Endodermal cell (in vitro differentiated cells): ENCODE measurements around the gene ELMO1. TPM values are rescaled to one million over a fixed set of nuclear protein-coding genes. Genes with fewer than 3 reads are reported as not detected.

ENCODE experiments used
- DNase-seq: peaks from one replicate; pipeline ENCODE4 v3.0.0-alpha.2; 2017
- H3K27ac ChIP-seq: 2 replicates; pipeline ENCODE4 v1.5.1; 2013; ENCODE audit warnings: mild to moderate bottlenecking, low read depth, low read length, moderate library complexity
- H3K27me3 ChIP-seq: 2 replicates; pipeline ENCODE4 v1.6.1; 2013; ENCODE audit warnings: mild to moderate bottlenecking, low read length, moderate library complexity; ENCODE audit not compliant: insufficient read depth, control insufficient read depth, poor library complexity, severe bottlenecking
- H3K36me3 ChIP-seq: 2 replicates; pipeline ENCODE4 v1.7.0; 2013; ENCODE audit warnings: mild to moderate bottlenecking, low read length, moderate library complexity; ENCODE audit not compliant: control insufficient read depth, insufficient read depth
- H3K4me1 ChIP-seq: one replicate; pipeline ENCODE4 v1.7.0; 2013; ENCODE audit warnings: low read length; ENCODE audit not compliant: control insufficient read depth, insufficient read depth
- H3K4me3 ChIP-seq: 2 replicates; pipeline ENCODE4 v1.5.1; 2013; ENCODE audit warnings: mild to moderate bottlenecking, low read length, moderate library complexity
- H3K9ac ChIP-seq: 2 replicates; pipeline ENCODE4 v1.6.1; 2013; ENCODE audit warnings: mild to moderate bottlenecking, low read length, moderate library complexity; ENCODE audit not compliant: poor library complexity, severe bottlenecking; ENCODE audit errors: extremely low read depth
- H3K9me3 ChIP-seq: 2 replicates; pipeline ENCODE4 v1.6.1; 2013; ENCODE audit warnings: mild to moderate bottlenecking, low read length, moderate library complexity; ENCODE audit not compliant: control insufficient read depth
- H3K27ac Mint-ChIP-seq: 2 replicates; pipeline ENCODE4 v1.8.0; 2020; ENCODE audit warnings: mixed read lengths
- H3K27me3 Mint-ChIP-seq: 2 replicates; pipeline ENCODE4 v1.8.0; 2021; ENCODE audit warnings: mild to moderate bottlenecking, mixed read lengths; ENCODE audit not compliant: insufficient read depth
- H3K36me3 Mint-ChIP-seq: 2 replicates; pipeline ENCODE4 v1.8.0; 2020; ENCODE audit warnings: low read depth, mixed read lengths
- H3K4me1 Mint-ChIP-seq: 2 replicates; pipeline ENCODE4 v1.8.0; 2020; ENCODE audit warnings: mixed read lengths
- H3K4me3 Mint-ChIP-seq: 2 replicates; pipeline ENCODE4 v1.8.0; 2020; ENCODE audit warnings: mild to moderate bottlenecking, moderate library complexity, mixed read lengths
- H3K9me3 Mint-ChIP-seq: 2 replicates; pipeline ENCODE4 v1.8.0; 2020; ENCODE audit warnings: mild to moderate bottlenecking, mixed read lengths
- CTCF ChIP-seq: fragments of 200-600 bp; sonication (generic); conservative IDR thresholded peaks from 2 replicates; pipeline ENCODE4 v1.5.0; 2021; ENCODE audit warnings: antibody characterized with exemption, mild to moderate bottlenecking
- WGBS, 2 experiments: methylation state at CpG; one replicate each; pipeline versions ENCODE4 v1.1.5 to v1.1.7; 2013; ENCODE audit warnings: missing lambda C conversion rate in 2 of 2, mixed read lengths in 1 of 2; ENCODE audit not compliant: insufficient coverage in 1 of 2, insufficient read length in 1 of 2; 5-methylcytosine and 5-hydroxymethylcytosine counted together
- total RNA-seq, 2 donors: library from RNA; stranded (reverse); fragmentation: NEBNext Ultra II Directional in 1 of 2; extraction: Animal tissue kit (Norgen Biotek cat#: 25700) in 1 of 2; gene quantifications; 2 replicates in 1 of 2; 3 replicates in 1 of 2; pipeline ENCODE4 v1.2.1, GENCODE V29; 2021

Gene ELMO1
- total RNA-seq, 2 donors from 2014 or later: 120 to 131 TPM

- Mint-ChIP-seq H3K4me1 (peaks cover 51% of the 10 kb centered on the region), H3K36me3 (peaks cover 23% of the 10 kb centered on the region), H3K27ac (no peak overlapping the region), H3K4me3 (peak overlapping the region; percentile 91), H3K9me3 (no peaks in the 10 kb centered on the region), H3K27me3 (peaks cover 3% of the 10 kb centered on the region)
- TF ChIP-seq CTCF: no peak
- Histone ChIP-seq H3K4me1 (peaks cover 15% of the 10 kb centered on the region), H3K4me3 (peak overlapping the region; percentile 89), H3K9ac (no peak overlapping the region), H3K9me3 (no peaks in the 10 kb centered on the region), H3K36me3 (peaks cover 27% of the 10 kb centered on the region), H3K27ac (no peak overlapping the region), H3K27me3 (no peaks in the 10 kb centered on the region)
- 89 to 93% methylated on average over 3 of the region's 3 CpGs for WGBS, 2 experiments
- DNase-seq: no peak
Measured at GRCh38 chr7:37446371-37446770, 2.3 kb downstream of the ELMO1 start.

- Mint-ChIP-seq H3K36me3 (peaks cover 23% of the 10 kb centered on the region), H3K4me1 (peaks cover 57% of the 10 kb centered on the region), H3K27me3 (peaks cover 3% of the 10 kb centered on the region), H3K4me3 (peak overlapping the region; percentile 3), H3K9me3 (no peaks in the 10 kb centered on the region), H3K27ac (no peak overlapping the region)
- H3K27ac ChIP-seq: no peak overlapping the region
- DNase-seq: no peak
- H3K9ac ChIP-seq: no peak overlapping the region
- no peaks in the 10 kb centered on the region for H3K9me3 ChIP-seq
- H3K27me3 ChIP-seq: no peaks in the 10 kb centered on the region
- peaks cover 27% of the 10 kb centered on the region for H3K36me3 ChIP-seq
- peaks cover 16% of the 10 kb centered on the region for H3K4me1 ChIP-seq
- peak overlapping the region; percentile 89 for H3K4me3 ChIP-seq
- TF ChIP-seq CTCF: no peak
- WGBS, 2 experiments: 80 to 83% methylated on average over 1 of the region's 1 CpG
Measured at GRCh38 chr7:37445790-37446189, 2.9 kb downstream of the ELMO1 start.

GRCh38 chr7:37445064-37445723 is 3.5 kb downstream of the ELMO1 start:
- H3K4me1 Mint-ChIP-seq: peaks cover 57% of the 10 kb centered on the region
- Histone ChIP-seq H3K27ac (no peak overlapping the region), H3K9ac (no peak overlapping the region), H3K4me1 (peaks cover 16% of the 10 kb centered on the region), H3K4me3 (no peak overlapping the region), H3K27me3 (no peaks in the 10 kb centered on the region), H3K36me3 (peaks cover 27% of the 10 kb centered on the region), H3K9me3 (no peaks in the 10 kb centered on the region)
- DNase-seq: no peak
- peak overlapping the region; percentile 3 for H3K4me3 Mint-ChIP-seq
- peaks cover 23% of the 10 kb centered on the region for H3K36me3 Mint-ChIP-seq
- no peaks in the 10 kb centered on the region for H3K9me3 Mint-ChIP-seq
- no peak for TF ChIP-seq CTCF
- WGBS, 2 experiments: 83 to 95% methylated on average over 3 of the region's 4 CpGs
- H3K27ac Mint-ChIP-seq: no peak overlapping the region
- H3K27me3 Mint-ChIP-seq: no peaks in the 10 kb centered on the region
